Right lobe of liver (tissue), 4 donors: ENCODE measurements around the gene PLCXD1.

Experiments used
- POLR2A ChIP-seq: fragments of 450-650 bp; IDR thresholded peaks from one replicate; pipeline ENCODE4 v1.6.1; 2017; ENCODE audit warnings: antibody characterized with exemption, mild to moderate bottlenecking
- TF ChIP-seq, protein P1 (sequence below), 4 donors: fragments of 200-600 bp in 3 of 4; fragments of 450-650 bp in 1 of 4; IDR thresholded peaks; one replicate each; pipeline versions ENCODE4 v1.5.1 to v1.8.0; 2016 to 2022; ENCODE audit warnings: antibody characterized with exemption in 4 of 4, mild to moderate bottlenecking in 2 of 4
- donor health status: DM: no; HTN: no; CAD: no.
- donor health status: DM: no; HTN: no; CAD: no.
- donor health status: DM: no; HTN: yes; CAD: no.

DNA sequence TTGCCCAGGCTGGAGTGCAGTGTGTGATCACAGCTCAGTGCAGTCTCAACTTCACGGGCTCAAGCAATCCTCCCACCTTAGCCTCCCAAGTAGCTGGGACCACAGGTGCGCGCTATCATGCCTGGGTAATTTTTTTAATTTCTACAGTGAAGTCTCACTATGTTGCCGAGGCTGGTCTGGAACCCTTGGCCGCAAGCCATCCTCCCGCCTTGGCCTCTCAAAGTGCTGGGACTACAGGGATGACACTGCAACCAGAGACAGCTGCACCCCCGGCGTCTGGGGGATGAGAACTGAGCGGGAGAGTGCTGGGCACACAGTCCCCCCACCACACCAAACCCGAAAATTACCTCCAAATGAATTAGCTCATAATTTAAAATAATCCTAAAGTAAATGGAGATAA lies 70.6 kb downstream of the PLCXD1 start:
- TF ChIP-seq, protein P1, sequence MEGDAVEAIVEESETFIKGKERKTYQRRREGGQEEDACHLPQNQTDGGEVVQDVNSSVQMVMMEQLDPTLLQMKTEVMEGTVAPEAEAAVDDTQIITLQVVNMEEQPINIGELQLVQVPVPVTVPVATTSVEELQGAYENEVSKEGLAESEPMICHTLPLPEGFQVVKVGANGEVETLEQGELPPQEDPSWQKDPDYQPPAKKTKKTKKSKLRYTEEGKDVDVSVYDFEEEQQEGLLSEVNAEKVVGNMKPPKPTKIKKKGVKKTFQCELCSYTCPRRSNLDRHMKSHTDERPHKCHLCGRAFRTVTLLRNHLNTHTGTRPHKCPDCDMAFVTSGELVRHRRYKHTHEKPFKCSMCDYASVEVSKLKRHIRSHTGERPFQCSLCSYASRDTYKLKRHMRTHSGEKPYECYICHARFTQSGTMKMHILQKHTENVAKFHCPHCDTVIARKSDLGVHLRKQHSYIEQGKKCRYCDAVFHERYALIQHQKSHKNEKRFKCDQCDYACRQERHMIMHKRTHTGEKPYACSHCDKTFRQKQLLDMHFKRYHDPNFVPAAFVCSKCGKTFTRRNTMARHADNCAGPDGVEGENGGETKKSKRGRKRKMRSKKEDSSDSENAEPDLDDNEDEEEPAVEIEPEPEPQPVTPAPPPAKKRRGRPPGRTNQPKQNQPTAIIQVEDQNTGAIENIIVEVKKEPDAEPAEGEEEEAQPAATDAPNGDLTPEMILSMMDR (IDR thresholded peaks at IDR 0.05), result no peak
- no peak for TF ChIP-seq POLR2A
